ENCODE results near the gene ABCG1.

Gene ABCG1

GRCh38 chr21:42237161-42237560, 18.2 kb downstream of the ABCG1 start:
- no peak for TF ChIP-seq POLR2A (IDR thresholded peaks at IDR 0.05; ENCODE audit: low read depth, low read length)
- DNase-seq (ENCODE audit: insufficient read length, low spot score) (no peak), FAIRE-seq (no peak)

GRCh38 chr21:42237577-42237976, 18.6 kb downstream of the ABCG1 start:
- DNase-seq (ENCODE audit: insufficient read length, low spot score): no peak
- no peak for TF ChIP-seq POLR2A (IDR thresholded peaks at IDR 0.05; ENCODE audit: low read depth, low read length)
- FAIRE-seq: no peak

GRCh38 chr21:42238185-42238934, 19.4 kb downstream of the ABCG1 start:
- no peak for FAIRE-seq
- TF ChIP-seq POLR2A (IDR thresholded peaks at IDR 0.05; ENCODE audit: low read depth, low read length): no peak
- no peak for DNase-seq (ENCODE audit: insufficient read length, low spot score)

GRCh38 chr21:42239556-42239955, 20.6 kb downstream of the ABCG1 start:
- no peak for TF ChIP-seq POLR2A (IDR thresholded peaks at IDR 0.05; ENCODE audit: low read depth, low read length)
- FAIRE-seq (no peak), DNase-seq (ENCODE audit: insufficient read length, low spot score) (no peak)

GRCh38 chr21:42239973-42240372, 21.0 kb downstream of the ABCG1 start:
- DNase-seq (ENCODE audit: insufficient read length, low spot score) (no peak), FAIRE-seq (no peak)
- TF ChIP-seq POLR2A (IDR thresholded peaks at IDR 0.05; ENCODE audit: low read depth, low read length): no peak

- FAIRE-seq (no peak), DNase-seq (ENCODE audit: insufficient read length, low spot score) (no peak)
- TF ChIP-seq POLR2A (IDR thresholded peaks at IDR 0.05; ENCODE audit: low read depth, low read length): no peak
Measured at GRCh38 chr21:42242611-42243010, 23.7 kb downstream of the ABCG1 start.

- DNase-seq (ENCODE audit: insufficient read length, low spot score) (no peak), FAIRE-seq (no peak)
- no peak for TF ChIP-seq POLR2A (IDR thresholded peaks at IDR 0.05; ENCODE audit: low read depth, low read length)
Measured at GRCh38 chr21:42243026-42243425, 24.1 kb downstream of the ABCG1 start.

- no peak for FAIRE-seq
- no peak for TF ChIP-seq POLR2A (IDR thresholded peaks at IDR 0.05; ENCODE audit: low read depth, low read length)
- no peak for DNase-seq (ENCODE audit: insufficient read length, low spot score)
Measured at GRCh38 chr21:42245331-42246193, 26.6 kb downstream of the ABCG1 start.

GRCh38 chr21:42247716-42248115, 28.8 kb downstream of the ABCG1 start:
- DNase-seq (ENCODE audit: insufficient read length, low spot score) (no peak), FAIRE-seq (no peak)
- no peak for TF ChIP-seq POLR2A (IDR thresholded peaks at IDR 0.05; ENCODE audit: low read depth, low read length)

- TF ChIP-seq POLR2A (IDR thresholded peaks at IDR 0.05; ENCODE audit: low read depth, low read length): no peak
- FAIRE-seq: no peak
- no peak for DNase-seq (ENCODE audit: insufficient read length, low spot score)
Measured at GRCh38 chr21:42248241-42248640, 29.3 kb downstream of the ABCG1 start.

GRCh38 chr21:42248783-42249597, 30.1 kb downstream of the ABCG1 start:
- FAIRE-seq (no peak), DNase-seq (ENCODE audit: insufficient read length, low spot score) (no peak)
- TF ChIP-seq POLR2A (IDR thresholded peaks at IDR 0.05; ENCODE audit: low read depth, low read length): no peak

- FAIRE-seq (no peak), DNase-seq (ENCODE audit: insufficient read length, low spot score) (no peak)
- TF ChIP-seq POLR2A (IDR thresholded peaks at IDR 0.05; ENCODE audit: low read depth, low read length): no peak
Measured at GRCh38 chr21:42250422-42251403, 31.8 kb downstream of the ABCG1 start.

All from H54 (cell line).